ENCODE data around the gene PSD4. TPM values are rescaled to one million over a fixed set of nuclear protein-coding genes. Genes with fewer than 3 reads are reported as not detected.

The PSD4 gene
- total RNA-seq, 1 experiment from 2014 or later = 46.6 TPM

DNA sequence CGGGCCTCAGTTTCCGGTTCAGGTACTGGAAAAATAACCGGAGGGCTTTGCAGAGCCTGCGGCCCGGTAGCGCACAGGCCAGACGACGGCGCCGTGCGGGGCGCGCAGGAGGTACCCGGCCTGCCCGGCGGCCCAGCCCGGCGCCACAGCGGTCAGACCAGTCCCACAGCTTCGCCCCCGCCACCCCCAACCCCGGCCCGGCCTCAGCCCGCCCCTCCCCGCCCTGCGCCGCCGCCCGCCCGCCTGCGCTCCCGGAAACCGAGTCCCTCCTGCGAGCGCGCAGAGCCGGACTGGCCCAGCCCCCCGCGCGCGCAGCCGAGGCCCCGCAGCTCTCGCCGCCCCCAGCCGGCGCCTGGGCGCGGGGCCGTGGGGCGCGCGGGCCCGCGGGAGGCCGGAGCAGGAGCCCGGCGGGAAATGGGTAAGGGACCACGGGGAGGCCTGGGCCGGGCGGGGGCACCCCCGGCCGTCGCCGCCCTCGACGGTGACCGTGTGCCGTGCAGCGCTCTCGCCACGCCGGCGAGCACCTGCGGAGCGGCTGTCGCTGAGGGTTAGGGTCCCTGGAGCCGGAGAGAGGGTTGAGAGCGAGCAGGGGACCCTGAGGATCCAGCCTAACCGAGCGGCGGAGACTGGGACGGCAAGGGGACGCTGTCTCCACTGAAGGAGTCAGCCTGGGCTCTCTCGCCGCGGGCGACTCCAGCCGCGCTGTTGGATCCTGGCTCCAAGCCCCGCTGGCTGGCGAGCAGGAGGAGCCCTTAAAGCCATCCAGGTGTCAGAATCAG is 16.5 kb upstream of the PSD4 start:
- TF ChIP-seq CTCF (conservative IDR thresholded peaks at IDR 0.05; ENCODE audit: low read depth, low read length) (no peak), EZH2 (IDR thresholded peaks at IDR 0.05; ENCODE audit: low read length, unreplicated experiment) (no peak)
- Histone ChIP-seq H3K79me2 (ENCODE audit: low read length) (peaks cover 28% of the 10 kb centered on the region), H3K4me2 (ENCODE audit: low read length) (peak overlapping the region; percentile 99), H3F3A (ENCODE audit: low read length, unreplicated experiment) (no peaks in the 10 kb centered on the region), H3K9me2 (replicated peaks; ENCODE audit: low read length) (no peaks in the 10 kb centered on the region), H2AFZ (ENCODE audit: low read length) (peak overlapping the region; percentile 89), H3K9me3 (ENCODE audit: low read length) (no peaks in the 10 kb centered on the region), H3K27me3 (ENCODE audit: low read length) (no peaks in the 10 kb centered on the region), H3K9ac (ENCODE audit: low read length) (peak overlapping the region; percentile 95), H3K4me1 (ENCODE audit: insufficient read depth, low read length) (peaks cover 30% of the 10 kb centered on the region), H3K36me3 (ENCODE audit: low read depth, low read length) (no peaks in the 10 kb centered on the region), H3K27ac (ENCODE audit: low read length) (peak overlapping the region; percentile 90), H3K4me3 (ENCODE audit: low read length) (peak overlapping the region; percentile 83), H4K20me1 (ENCODE audit: low read length) (no peaks in the 10 kb centered on the region)
- CTCF ChIA-PET = interaction anchor here (0.6 to 1.8 kb wide), 2 partner anchors 19 to 78 kb away, joined by 3 to 5 read pairs; no protein-coding TSS in a partner anchor
- peak; percentile 60 for ATAC-seq
- DNase-seq = peak; percentile 75
- POLR2A ChIA-PET (ENCODE audit: unreplicated experiment) = interaction anchor here (0.5 to 0.6 kb wide), 3 partner anchors 19 to 1989 kb away, joined by 3 to 6 read pairs (median 3); no protein-coding TSS in a partner anchor
- no TSS peak for BruUV-seq (replicated peaks)
- intact Hi-C loops (cut with micrococcal nuclease) = loop anchor here (5.0 kb wide), 1 partner anchor 735 kb away; the partner anchor contains the start of gene ACTR3

DNA sequence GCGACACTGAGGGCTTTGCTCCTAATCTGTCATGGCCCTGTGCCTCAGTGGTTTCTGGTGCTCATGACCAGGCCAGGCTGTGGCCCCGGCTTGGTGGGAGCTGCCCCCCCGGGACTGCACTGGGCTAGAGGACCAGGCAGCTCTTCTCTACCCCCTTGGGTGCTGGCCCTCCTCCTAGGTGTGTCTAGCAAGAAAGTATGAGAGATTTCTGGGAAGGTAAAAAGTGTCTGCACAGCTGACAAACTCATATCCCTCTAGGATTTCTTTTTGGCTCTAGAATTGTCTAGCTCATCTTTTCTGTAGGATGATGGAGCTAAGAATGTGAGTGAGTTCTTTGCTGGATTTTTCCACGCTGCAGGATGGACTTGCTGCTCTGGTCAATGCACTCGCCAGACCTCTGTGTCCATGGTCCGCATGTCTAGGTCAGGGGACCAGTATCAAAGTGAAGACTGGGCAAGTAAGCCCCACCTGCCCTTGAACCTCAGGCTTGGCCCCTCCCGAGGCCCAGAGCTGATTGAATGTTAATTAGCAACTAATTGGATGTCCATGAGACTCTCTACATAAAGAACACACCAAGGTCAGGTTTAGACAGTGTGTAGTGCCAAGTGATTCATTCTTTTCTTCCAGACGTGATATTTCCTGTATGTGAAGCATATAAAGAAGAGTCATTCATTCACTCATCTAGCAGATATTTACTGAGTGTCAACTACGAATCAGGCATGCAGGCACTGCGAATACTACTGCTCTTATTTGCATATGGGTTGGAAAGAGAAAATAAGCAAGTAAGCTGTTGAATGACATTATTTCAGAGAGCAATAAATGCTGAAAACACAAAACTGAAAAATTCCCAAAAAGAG is 15.6 kb upstream of the PSD4 start:
- Histone ChIP-seq H4K20me1 (ENCODE audit: low read length) (no peaks in the 10 kb centered on the region), H3K79me2 (ENCODE audit: low read length) (peaks cover 28% of the 10 kb centered on the region), H3K27ac (ENCODE audit: low read length) (peak overlapping the region; percentile 90), H3K36me3 (ENCODE audit: low read depth, low read length) (no peaks in the 10 kb centered on the region), H3K4me3 (ENCODE audit: low read length) (peak overlapping the region; percentile 83), H3K9ac (ENCODE audit: low read length) (peak overlapping the region; percentile 95), H3K9me2 (replicated peaks; ENCODE audit: low read length) (no peaks in the 10 kb centered on the region), H3F3A (ENCODE audit: low read length, unreplicated experiment) (no peaks in the 10 kb centered on the region), H3K4me2 (ENCODE audit: low read length) (peak overlapping the region; percentile 99), H3K27me3 (ENCODE audit: low read length) (no peaks in the 10 kb centered on the region), H2AFZ (ENCODE audit: low read length) (peak overlapping the region; percentile 89), H3K4me1 (ENCODE audit: insufficient read depth, low read length) (peaks cover 30% of the 10 kb centered on the region), H3K9me3 (ENCODE audit: low read length) (no peaks in the 10 kb centered on the region)
- ATAC-seq = peak; percentile 72
- ChIA-PET CTCF (interaction anchor here (1.6 kb wide), 1 partner anchor 20 kb away, joined by 16 read pairs; no protein-coding TSS in a partner anchor), POLR2A (ENCODE audit: unreplicated experiment) (interaction anchor here (0.5 kb wide), 1 partner anchor 20 kb away, joined by 6 read pairs; no protein-coding TSS in a partner anchor)
- TF ChIP-seq EZH2 (IDR thresholded peaks at IDR 0.05; ENCODE audit: low read length, unreplicated experiment) = no peak
- no peak for TF ChIP-seq EZH2phosphoT487 (IDR thresholded peaks at IDR 0.05; ENCODE audit: borderline replicate concordance, low read length)
- TF ChIP-seq CTCF (conservative IDR thresholded peaks at IDR 0.05; ENCODE audit: low read depth, low read length) = no peak
- intact Hi-C loops (cut with micrococcal nuclease) = loop anchor here (1.0 to 5.0 kb wide), 3 partner anchors 41 to 734 kb away; partner anchors contain the start of gene ACTR3
- BruUV-seq (replicated peaks) = TSS peak; percentile 69
- peak; percentile 89 for DNase-seq

Measured in PC-3 (cell line).